ENCODE data around the gene GAMT. TPM values are rescaled to one million over a fixed set of nuclear protein-coding genes. Genes with fewer than 3 reads are reported as not detected.
A peak's percentile ranks its signal among the peaks of the same experiment; 100 is the strongest.

The GAMT gene
- total and polyA plus RNA-seq, 2 of the 13 experiments (the other 11 are each of a cell fraction or from before 2014, with no cell fraction given) = 115 to 124 TPM

- no peak for TF ChIP-seq ZNF318 (CRISPR knock-in tag; IDR thresholded peaks at IDR 0.05)
- no peak for TF ChIP-seq ZNF180 (CRISPR knock-in tag; IDR thresholded peaks at IDR 0.05; ENCODE audit: borderline replicate concordance, low read depth)
- no peak for TF ChIP-seq ZNF329 (CRISPR knock-in tag; IDR thresholded peaks at IDR 0.05; ENCODE audit: low read depth)
- TF ChIP-seq IKZF1 (IDR thresholded peaks at IDR 0.05) = no peak
- TF ChIP-seq ZNF652 (CRISPR knock-in tag; IDR thresholded peaks at IDR 0.05; ENCODE audit: borderline replicate concordance, low read depth) = no peak
- TF ChIP-seq ATF7 (IDR thresholded peaks at IDR 0.05) = no peak
- no peak for TF ChIP-seq ATF7 (CRISPR knock-in tag; IDR thresholded peaks at IDR 0.05)
- TF ChIP-seq HINFP (CRISPR knock-in tag; IDR thresholded peaks at IDR 0.05; ENCODE audit: low read depth) = peak; percentile 56; the same call in 1 of the 2 replicates
- no peak for TF ChIP-seq ZNF709 (CRISPR knock-in tag; IDR thresholded peaks at IDR 0.05)
- no peak for TF ChIP-seq SETDB1 (CRISPR knock-in tag; IDR thresholded peaks at IDR 0.05; ENCODE audit: borderline replicate concordance)
- no peak for TF ChIP-seq NR2F1 (CRISPR knock-in tag; IDR thresholded peaks at IDR 0.05)
- TF ChIP-seq ZMAT5 (CRISPR knock-in tag; IDR thresholded peaks at IDR 0.05; ENCODE audit: borderline replicate concordance, low read depth) = no peak
- TF ChIP-seq MLLT10 (CRISPR knock-in tag; IDR thresholded peaks at IDR 0.05) = no peak
- no peak for TF ChIP-seq ZNF660 (CRISPR knock-in tag; IDR thresholded peaks at IDR 0.05; ENCODE audit: borderline replicate concordance, low read depth)
- no peak for TF ChIP-seq BORCS8-MEF2B (CRISPR knock-in tag; IDR thresholded peaks at IDR 0.05)
These were observed 44.0 kb upstream of the GAMT start (continued) for GRCh38 chr19:1445185-1445931.

Measured in HepG2 (cell line).